H1 (cell line): Measurements from ENCODE around the gene CELF2. TPM values are rescaled to one million over a fixed set of nuclear protein-coding genes. Genes with fewer than 3 reads are reported as not detected.

Experiments
- CTCF ChIA-PET: fragments of 300-600 bp; sonication (Branson Sonifier 250); formaldehyde crosslinking; loops from one replicate; lab custom pipeline; 2021; ENCODE audit not compliant: partially characterized antibody; lab: Charles Lee
- POLR2A ChIA-PET: fragments of 300-600 bp; sonication (Branson Sonifier 250); formaldehyde crosslinking; loops from one replicate; lab custom pipeline; 2021; ENCODE audit warnings: inconsistent platforms; ENCODE audit not compliant: partially characterized antibody; lab: Charles Lee
- DNase-seq, 2 experiments: peaks; one replicate each; pipeline versions ENCODE4 v3.0.0 to v3.0.0-alpha.2; 2010 to 2022; ENCODE audit warnings: low spot score in 2 of 2, low read depth in 1 of 2, mixed read lengths in 1 of 2
- FAIRE-seq: peaks from 2 replicates; lab custom pipeline; 2011; peaks lifted over from hg19 to GRCh38; lab: Jason Lieb, UNC
- H2AFZ ChIP-seq: 2 replicates; pipeline ENCODE4 v1.8.1; 2012; ENCODE audit warnings: low read length, inconsistent platforms
- H2AK5ac ChIP-seq: 2 replicates; pipeline ENCODE4 v1.6.1; 2013; ENCODE audit warnings: low read depth, low read length
- H2BK120ac ChIP-seq: replicated peaks from 2 replicates; pipeline ENCODE3; 2013; ENCODE audit warnings: low read depth, low read length, inconsistent platforms
- H2BK12ac ChIP-seq: 2 replicates; pipeline ENCODE4 v1.6.1; 2013; ENCODE audit warnings: low read depth, low read length
- H2BK15ac ChIP-seq: 2 replicates; pipeline ENCODE4 v1.6.1; 2013; ENCODE audit warnings: low read length
- H2BK20ac ChIP-seq: 2 replicates; pipeline ENCODE4 v1.6.1; 2013; ENCODE audit warnings: low read length
- H2BK5ac ChIP-seq: 2 replicates; pipeline ENCODE4 v1.6.1; 2013; ENCODE audit warnings: low read depth, low read length
- H3K14ac ChIP-seq: 2 replicates; pipeline ENCODE4 v1.6.1; 2013; ENCODE audit warnings: inconsistent platforms; ENCODE audit not compliant: insufficient read length
- H3K18ac ChIP-seq: 2 replicates; pipeline ENCODE4 v1.6.1; 2013; ENCODE audit warnings: low read length; ENCODE audit errors: extremely low read depth
- H3K23ac ChIP-seq: 2 replicates; pipeline ENCODE4 v1.6.1; 2013; ENCODE audit warnings: inconsistent platforms; ENCODE audit not compliant: insufficient read length
- H3K23me2 ChIP-seq: 2 replicates; pipeline ENCODE4 v1.6.1; 2013; ENCODE audit warnings: low read depth, low read length
- H3K27ac ChIP-seq: 2 replicates; pipeline ENCODE4 v1.6.1; 2011; ENCODE audit warnings: low read depth, low read length, inconsistent platforms
- H3K27me3 ChIP-seq, 4 experiments: replicated peaks in 1 of 4; 1 replicate in 1 of 4; 2 replicates in 3 of 4; pipeline versions ENCODE4 v1.6.1 to v1.8.1; 2011 to 2013; ENCODE audit warnings: low read length in 3 of 4, mild to moderate bottlenecking in 3 of 4, inconsistent platforms in 2 of 4, mixed read lengths in 2 of 4, moderate library complexity in 1 of 4; ENCODE audit not compliant: control insufficient read depth in 3 of 4, insufficient read depth in 3 of 4; ENCODE audit errors: extremely low read depth in 1 of 4
- H3K36me3 ChIP-seq, 4 experiments: 2 replicates each; pipeline versions ENCODE4 v1.6.1 to v1.8.1; 2011 to 2013; ENCODE audit warnings: mild to moderate bottlenecking in 4 of 4, low read length in 3 of 4, moderate library complexity in 2 of 4, control low read depth in 1 of 4, inconsistent platforms in 1 of 4; ENCODE audit not compliant: insufficient read depth in 4 of 4, control insufficient read depth in 2 of 4
- H3K4ac ChIP-seq: replicated peaks from 2 replicates; pipeline ENCODE3; 2013; ENCODE audit warnings: low read length, low read depth, mixed read lengths, inconsistent platforms; ENCODE audit not compliant: insufficient read length
- H3K4me1 ChIP-seq, 4 experiments: replicated peaks in 1 of 4; 1 replicate in 1 of 4; 2 replicates in 3 of 4; pipeline versions ENCODE4 v1.6.1 to v1.8.1; 2011 to 2013; ENCODE audit warnings: low read length in 3 of 4, inconsistent platforms in 2 of 4, mixed read lengths in 1 of 4; ENCODE audit not compliant: insufficient read depth in 4 of 4, control insufficient read depth in 3 of 4
- H3K4me2 ChIP-seq, 2 experiments: 2 replicates each; pipeline versions ENCODE4 v1.6.1 to v1.8.1; 2011 to 2013; ENCODE audit warnings: low read depth in 2 of 2, low read length in 2 of 2, control low read depth in 1 of 2, inconsistent platforms in 1 of 2, mild to moderate bottlenecking in 1 of 2; ENCODE audit not compliant: insufficient read depth in 1 of 2
- H3K4me3 ChIP-seq, 4 experiments: fragments of 200-600, 300-600 bp in 1 of 4; sonication (generic), shearing (Covaris generic), sonication (Bioruptor Twin) in 1 of 4; 2 replicates each; pipeline versions ENCODE4 v1.5.1 to v1.8.1; 2011 to 2016; ENCODE audit warnings: low read length in 4 of 4, low read depth in 3 of 4, control low read depth in 2 of 4, inconsistent platforms in 2 of 4, mild to moderate bottlenecking in 2 of 4, mixed read lengths in 1 of 4, moderate library complexity in 1 of 4; ENCODE audit not compliant: insufficient read depth in 2 of 4; ENCODE audit errors: extremely low read depth in 1 of 4
- H3K56ac ChIP-seq: replicated peaks from 2 replicates; pipeline ENCODE3; 2013; ENCODE audit warnings: low read depth, mild to moderate bottlenecking, mixed read lengths, low read length, inconsistent platforms; ENCODE audit not compliant: insufficient read length
- H3K79me1 ChIP-seq: 2 replicates; pipeline ENCODE4 v1.6.1; 2013; ENCODE audit warnings: low read depth, low read length, control low read depth
- H3K79me2 ChIP-seq, 2 experiments: 2 replicates each; pipeline versions ENCODE4 v1.6.1 to v1.8.1; 2012 to 2013; ENCODE audit warnings: low read length in 2 of 2, mild to moderate bottlenecking in 2 of 2, inconsistent platforms in 1 of 2; ENCODE audit not compliant: insufficient read depth in 2 of 2, control insufficient read depth in 1 of 2
- H3K9ac ChIP-seq, 4 experiments: replicated peaks in 1 of 4; 1 replicate in 1 of 4; 2 replicates in 3 of 4; pipeline versions ENCODE4 v1.6.1 to v1.8.1; 2011 to 2013; ENCODE audit warnings: low read depth in 3 of 4, low read length in 3 of 4, control low read depth in 2 of 4, mild to moderate bottlenecking in 2 of 4, moderate library complexity in 2 of 4, inconsistent platforms in 1 of 4; ENCODE audit errors: extremely low read depth in 1 of 4
- H3K9me3 ChIP-seq, 2 experiments: 2 replicates each; pipeline versions ENCODE4 v1.6.1 to v1.8.1; 2012 to 2013; ENCODE audit warnings: mild to moderate bottlenecking in 2 of 2, moderate library complexity in 2 of 2, control low read depth in 1 of 2, inconsistent platforms in 1 of 2, low read depth in 1 of 2, low read length in 1 of 2, mixed read lengths in 1 of 2; ENCODE audit not compliant: insufficient read depth in 2 of 2
- H4K20me1 ChIP-seq, 2 experiments: replicated peaks in 1 of 2; 2 replicates each; pipeline versions ENCODE3 to v1.8.1; 2011 to 2013; ENCODE audit warnings: inconsistent platforms in 2 of 2, low read length in 2 of 2, mild to moderate bottlenecking in 1 of 2; ENCODE audit not compliant: insufficient read depth in 2 of 2, control insufficient read depth in 1 of 2
- H4K5ac ChIP-seq: 2 replicates; pipeline ENCODE4 v1.6.1; 2013; ENCODE audit warnings: low read length, low read depth, mixed read lengths, inconsistent platforms; ENCODE audit not compliant: insufficient read length
- H4K8ac ChIP-seq: 2 replicates; pipeline ENCODE4 v1.8.0; 2013; ENCODE audit warnings: mild to moderate bottlenecking, moderate library complexity, low read length, inconsistent platforms; ENCODE audit not compliant: insufficient read depth; ENCODE audit errors: extremely low read depth
- H4K91ac ChIP-seq: replicated peaks from 2 replicates; pipeline ENCODE3; 2013; ENCODE audit warnings: low read length, mixed read lengths, inconsistent platforms; ENCODE audit not compliant: insufficient read length
- ASH2L ChIP-seq: fragments of 200-600, 300-600 bp; sonication (generic); IDR thresholded peaks from one replicate; pipeline ENCODE4 v1.7.1; 2017; ENCODE audit warnings: low read length
- CHD2 ChIP-seq: IDR thresholded peaks from 2 replicates; pipeline ENCODE4 v1.6.1; 2012; ENCODE audit warnings: low read length, improper control_type of control experiment
- GABPA ChIP-seq: IDR thresholded peaks from 2 replicates; pipeline ENCODE4 v1.6.1; 2011; ENCODE audit warnings: mild to moderate bottlenecking, low read length, moderate library complexity, borderline replicate concordance; ENCODE audit not compliant: insufficient read depth
- HDAC2 ChIP-seq, 2 experiments: fragments of 300-600 bp in 1 of 2; sonication (generic) in 1 of 2; IDR thresholded peaks; 2 replicates each; pipeline ENCODE4 v1.6.1; 2011 to 2012; ENCODE audit warnings: low read depth in 2 of 2, low read length in 2 of 2, mild to moderate bottlenecking in 2 of 2, moderate library complexity in 2 of 2, borderline replicate concordance in 1 of 2, inconsistent platforms in 1 of 2
- HDAC6 ChIP-seq: IDR thresholded peaks from one replicate; pipeline ENCODE4 v1.7.1; 2012; ENCODE audit warnings: low read depth, mild to moderate bottlenecking, inconsistent platforms, low read length, moderate library complexity
- NANOG ChIP-seq: IDR thresholded peaks from 2 replicates; pipeline ENCODE4 v1.6.1; 2011; ENCODE audit warnings: low read length, low read depth, mild to moderate bottlenecking, inconsistent platforms; ENCODE audit not compliant: insufficient read depth, poor library complexity, severe bottlenecking
- NRF1 ChIP-seq: IDR thresholded peaks from 2 replicates; pipeline ENCODE4 v1.6.1; 2011; ENCODE audit warnings: mild to moderate bottlenecking, low read depth, low read length, improper control_type of control experiment
- POU5F1 ChIP-seq: IDR thresholded peaks from 2 replicates; pipeline ENCODE4 v1.6.1; 2011; ENCODE audit warnings: low read depth, mild to moderate bottlenecking, low read length, moderate library complexity
- RBBP5 ChIP-seq: IDR thresholded peaks from 2 replicates; pipeline ENCODE4 v1.7.1; 2012; ENCODE audit warnings: low read depth, mild to moderate bottlenecking, inconsistent platforms, low read length, moderate library complexity, borderline replicate concordance
- RNF2 ChIP-seq: fragments of 200-900, 300-1000 bp; sonication (generic); IDR thresholded peaks from 2 replicates; pipeline ENCODE4 v1.7.1; 2016; ENCODE audit warnings: borderline replicate concordance, low read depth, mild to moderate bottlenecking, antibody characterized with exemption, low read length; ENCODE audit not compliant: poor library complexity, severe bottlenecking; ENCODE audit errors: missing control alignments
- RXRA ChIP-seq: IDR thresholded peaks from 2 replicates; pipeline ENCODE4 v1.6.1; 2011; ENCODE audit warnings: low read depth, mild to moderate bottlenecking, low read length, moderate library complexity; ENCODE audit not compliant: insufficient read depth
- SIN3A ChIP-seq, 2 experiments: IDR thresholded peaks in 1 of 2; conservative IDR thresholded peaks in 1 of 2; 2 replicates each; pipeline ENCODE4 v1.6.1; 2011 to 2012; ENCODE audit warnings: low read length in 2 of 2, improper control_type of control experiment in 1 of 2, low read depth in 1 of 2, mild to moderate bottlenecking in 1 of 2
- SP1 ChIP-seq: IDR thresholded peaks from 2 replicates; pipeline ENCODE4 v1.6.1; 2011; ENCODE audit warnings: low read depth, low read length
- WGBS, 2 experiments: shearing (Covaris generic) in 1 of 2; methylation state at CpG; one replicate each; pipeline versions ENCODE4 v1.1.6 to v1.1.7; 2013 to 2015; ENCODE audit warnings: low lambda C conversion rate in 2 of 2, mixed read lengths in 2 of 2, inconsistent platforms in 1 of 2, low coverage in 1 of 2, missing lambda C conversion rate in 1 of 2; ENCODE audit not compliant: insufficient replicate concordance in 2 of 2, insufficient coverage in 1 of 2, insufficient read length in 1 of 2; ENCODE audit errors: extremely low coverage in 1 of 2, missing lambda C conversion rate in 1 of 2; 5-methylcytosine and 5-hydroxymethylcytosine counted together
- polyA plus RNA-seq, 7 experiments: library from polyadenylated mRNA; depleted of rRNA in 3 of 7; stranded (reverse) in 5 of 7; unstranded in 2 of 7; fragments of >200 nt in 5 of 7; fragments of 200-250 nt in 2 of 7; gene quantifications; 1 replicate in 5 of 7; 2 replicates in 1 of 7; 4 replicates in 1 of 7; pipeline versions ENCODE4 v1.2.1 to v1.2.3, GENCODE V29; 2011 to 2013; ENCODE audit warnings: missing spikeins in 2 of 7, mixed read lengths in 2 of 7
- total RNA-seq: library from RNA; stranded (reverse); fragmentation: NEBNext Ultra II Directional; extraction: Animal tissue kit (Norgen Biotek cat#: 25700); gene quantifications from 2 replicates; pipeline ENCODE4 v1.2.1, GENCODE V29; 2021

Gene CELF2
- total and polyA plus RNA-seq, 2 of the 8 experiments (the other 6 are each of a cell fraction or from before 2014, with no cell fraction given) = 18.3 to 22.7 TPM

DNA sequence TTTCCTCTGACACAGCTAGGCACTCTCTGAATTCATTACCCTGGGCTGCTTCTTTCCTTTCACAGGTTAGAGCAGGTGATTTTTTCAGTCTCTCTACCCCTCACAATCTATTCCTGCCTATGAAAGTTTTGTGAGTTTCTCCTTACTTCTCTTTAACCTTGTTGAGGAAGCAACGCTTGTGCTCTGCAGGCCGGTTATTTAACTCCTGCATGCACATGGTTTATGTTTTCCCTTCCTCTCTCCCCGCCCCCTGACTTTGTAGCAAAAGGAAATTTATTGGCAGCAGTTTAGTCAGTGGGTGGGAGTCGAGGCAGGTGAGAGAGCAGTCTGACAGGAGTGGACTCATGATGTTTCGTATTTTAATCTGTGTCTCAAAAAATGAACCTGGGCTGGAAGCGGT lies 91.9 kb downstream of the CELF2 start:
- H3K9ac ChIP-seq = no peak overlapping the region
- H2BK12ac ChIP-seq = no peak overlapping the region
- no peak overlapping the region for H2BK5ac ChIP-seq
- FAIRE-seq (no peak), DNase-seq (no peak)
- no peaks in the 10 kb centered on the region; the same call in none of the 2 replicates for H3K79me1 ChIP-seq
- no peak overlapping the region for H4K8ac ChIP-seq
- 91% methylated on average over 6 of the region's 6 CpGs; no CpG with 5 or more reads in 1 of the 2 experiments for WGBS, 2 experiments
- H2BK15ac ChIP-seq = no peak overlapping the region
- H2AFZ ChIP-seq = no peak overlapping the region
- H3K27ac ChIP-seq = no peak overlapping the region
- H3K9me3 ChIP-seq = no peaks in the 10 kb centered on the region
- H3K4me2 ChIP-seq = no peak overlapping the region
- no peak overlapping the region for H3K14ac ChIP-seq
- H3K4me3 ChIP-seq = no peak overlapping the region
- no peak overlapping the region for H2BK20ac ChIP-seq
- no peak overlapping the region for H3K56ac ChIP-seq
- no peaks in the 10 kb centered on the region for H3K23me2 ChIP-seq
- H2BK120ac ChIP-seq = no peak overlapping the region
- H3K36me3 ChIP-seq = no peaks in the 10 kb centered on the region
- no peak overlapping the region for H4K91ac ChIP-seq
- no peak overlapping the region for H2AK5ac ChIP-seq
- no peaks in the 10 kb centered on the region for H4K20me1 ChIP-seq
- H3K4me1 ChIP-seq = peaks cover 0 to 4% (median 2%) of the 10 kb centered on the region in 4 experiments; a peak in 2 of 7 replicates
- CTCF ChIA-PET = interaction anchor here (1.2 to 3.2 kb wide), 4 partner anchors 9 to 161 kb away, joined by 3 to 20 read pairs (median 4); no protein-coding TSS in a partner anchor
- POLR2A ChIA-PET = no interaction called here
- H4K5ac ChIP-seq = no peak overlapping the region
- no peaks in the 10 kb centered on the region for H3K27me3 ChIP-seq
- no peak overlapping the region for H3K18ac ChIP-seq
- no peak overlapping the region for H3K23ac ChIP-seq
- H3K79me2 ChIP-seq = peaks cover 0 to 2% of the 10 kb centered on the region in 2 experiments; a peak in 1 of 4 replicates
- no peak overlapping the region for H3K4ac ChIP-seq
- no peak for TF ChIP-seq RXRA
- TF ChIP-seq SIN3A (conservative IDR thresholded peaks at IDR 0.05 in 1 of 2, IDR thresholded peaks at IDR 0.05 in 1 of 2; ENCODE audit: low read depth in 1 of 2, low read length in 2 of 2) = no peak
- TF ChIP-seq ASH2L = no peak
- TF ChIP-seq HDAC6 = no peak
- TF ChIP-seq RNF2 = no peak
- no peak for TF ChIP-seq NANOG
- TF ChIP-seq SP1 = no peak
- no peak for TF ChIP-seq NRF1
- TF ChIP-seq RBBP5 = no peak
- TF ChIP-seq POU5F1 = no peak
- TF ChIP-seq CHD2 = no peak
- no peak for TF ChIP-seq HDAC2 (IDR thresholded peaks at IDR 0.05; ENCODE audit: borderline replicate concordance in 1 of 2, low read depth in 2 of 2, low read length in 2 of 2)
- no peak for TF ChIP-seq GABPA
